ENCODE measurements around the gene RAB11A.

GRCh38 chr15:65927545-65927944 is 58.3 kb downstream of the RAB11A start:
- TF ChIP-seq, protein P1, sequence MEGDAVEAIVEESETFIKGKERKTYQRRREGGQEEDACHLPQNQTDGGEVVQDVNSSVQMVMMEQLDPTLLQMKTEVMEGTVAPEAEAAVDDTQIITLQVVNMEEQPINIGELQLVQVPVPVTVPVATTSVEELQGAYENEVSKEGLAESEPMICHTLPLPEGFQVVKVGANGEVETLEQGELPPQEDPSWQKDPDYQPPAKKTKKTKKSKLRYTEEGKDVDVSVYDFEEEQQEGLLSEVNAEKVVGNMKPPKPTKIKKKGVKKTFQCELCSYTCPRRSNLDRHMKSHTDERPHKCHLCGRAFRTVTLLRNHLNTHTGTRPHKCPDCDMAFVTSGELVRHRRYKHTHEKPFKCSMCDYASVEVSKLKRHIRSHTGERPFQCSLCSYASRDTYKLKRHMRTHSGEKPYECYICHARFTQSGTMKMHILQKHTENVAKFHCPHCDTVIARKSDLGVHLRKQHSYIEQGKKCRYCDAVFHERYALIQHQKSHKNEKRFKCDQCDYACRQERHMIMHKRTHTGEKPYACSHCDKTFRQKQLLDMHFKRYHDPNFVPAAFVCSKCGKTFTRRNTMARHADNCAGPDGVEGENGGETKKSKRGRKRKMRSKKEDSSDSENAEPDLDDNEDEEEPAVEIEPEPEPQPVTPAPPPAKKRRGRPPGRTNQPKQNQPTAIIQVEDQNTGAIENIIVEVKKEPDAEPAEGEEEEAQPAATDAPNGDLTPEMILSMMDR (IDR thresholded peaks at IDR 0.05): no peak
- TF ChIP-seq IRF2 (CRISPR knock-in tag; IDR thresholded peaks at IDR 0.05; ENCODE audit: borderline replicate concordance, low read depth) (no peak), TEAD1 (CRISPR knock-in tag; IDR thresholded peaks at IDR 0.05) (peak; percentile 74; the same call in 1 of the 2 replicates), TP53 (CRISPR knock-in tag; IDR thresholded peaks at IDR 0.05) (no peak), RORB (CRISPR knock-in tag; IDR thresholded peaks at IDR 0.05) (no peak), FOXP1 (CRISPR knock-in tag; IDR thresholded peaks at IDR 0.05; ENCODE audit: borderline replicate concordance) (no peak), ZNF138 (CRISPR knock-in tag; conservative IDR thresholded peaks at IDR 0.05) (no peak), NFE2L1 (CRISPR knock-in tag; IDR thresholded peaks at IDR 0.05) (no peak), ZNF423 (CRISPR knock-in tag; IDR thresholded peaks at IDR 0.05) (no peak), TCF7 (CRISPR knock-in tag; IDR thresholded peaks at IDR 0.05; ENCODE audit: low read depth) (no peak)
- TF ChIP-seq, protein P2, sequence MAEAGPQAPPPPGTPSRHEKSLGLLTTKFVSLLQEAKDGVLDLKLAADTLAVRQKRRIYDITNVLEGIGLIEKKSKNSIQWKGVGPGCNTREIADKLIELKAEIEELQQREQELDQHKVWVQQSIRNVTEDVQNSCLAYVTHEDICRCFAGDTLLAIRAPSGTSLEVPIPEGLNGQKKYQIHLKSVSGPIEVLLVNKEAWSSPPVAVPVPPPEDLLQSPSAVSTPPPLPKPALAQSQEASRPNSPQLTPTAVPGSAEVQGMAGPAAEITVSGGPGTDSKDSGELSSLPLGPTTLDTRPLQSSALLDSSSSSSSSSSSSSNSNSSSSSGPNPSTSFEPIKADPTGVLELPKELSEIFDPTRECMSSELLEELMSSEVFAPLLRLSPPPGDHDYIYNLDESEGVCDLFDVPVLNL (CRISPR knock-in tag; IDR thresholded peaks at IDR 0.05; ENCODE audit: borderline replicate concordance, low read depth): no peak

All from WTC11 (cell line).